K562 (cell line): ENCODE measurements around the gene SCRN2. TPM values are rescaled to one million over a fixed set of nuclear protein-coding genes. Genes with fewer than 3 reads are reported as not detected.

Experiments used
- CCAR2 ChIP-seq: fragments of 200-400 bp; formaldehyde crosslinking; IDR thresholded peaks from 2 replicates; pipeline ENCODE4 v1.6.1; 2017; ENCODE audit warnings: mild to moderate bottlenecking, low read depth, low read length
- FOXJ2 ChIP-seq: fragments of 200-800 bp; sonication (Bioruptor generic); IDR thresholded peaks from 2 replicates; pipeline ENCODE4 v1.6.1; 2016; ENCODE audit warnings: missing genetic modification characterization, missing compliant biosample characterization
- HBP1 ChIP-seq: fragments of 450-650 bp; formaldehyde crosslinking; IDR thresholded peaks from 2 replicates; pipeline ENCODE4 v1.4.0; 2022; ENCODE audit warnings: missing genetic modification characterization
- HMGXB4 ChIP-seq: sonication (generic); formaldehyde crosslinking; IDR thresholded peaks from 2 replicates; pipeline ENCODE4 v1.8.1; 2023; ENCODE audit warnings: mild to moderate bottlenecking, missing genetic modification reagents
- MNT ChIP-seq, 2 experiments: fragments of 450-650 bp; conservative IDR thresholded peaks; 2 replicates each; pipeline ENCODE4 v1.6.1; 2017; ENCODE audit warnings: mild to moderate bottlenecking in 2 of 2, moderate library complexity in 2 of 2
- NUFIP1 ChIP-seq: fragments of 450-650 bp; IDR thresholded peaks from 2 replicates; pipeline ENCODE4 v1.6.1; 2018; ENCODE audit not compliant: partially characterized antibody
- PCBP2 ChIP-seq: fragments of 200-400 bp; formaldehyde crosslinking; IDR thresholded peaks from 2 replicates; pipeline ENCODE4 v1.6.1; 2018; ENCODE audit warnings: low read length, low read depth, mild to moderate bottlenecking, moderate library complexity; ENCODE audit not compliant: poor library complexity, severe bottlenecking
- RBM25 ChIP-seq: fragments of 200-400 bp; formaldehyde crosslinking; IDR thresholded peaks from 2 replicates; pipeline ENCODE4 v1.6.1; 2018; ENCODE audit warnings: low read length, low read depth, moderate library complexity; ENCODE audit not compliant: severe bottlenecking
- SMARCA4 ChIP-seq: fragments of 450-650 bp; IDR thresholded peaks from 2 replicates; pipeline ENCODE4 v1.6.1; 2016
- USF1 ChIP-seq: sonication (generic); formaldehyde crosslinking; IDR thresholded peaks from 2 replicates; pipeline ENCODE4 v1.9.0; 2022; ENCODE audit warnings: mild to moderate bottlenecking, missing genetic modification reagents
- ZBTB11 ChIP-seq, 3 experiments: fragments of 200-800 bp in 1 of 3; fragments of 250-450 bp in 1 of 3; fragments of 450-650 bp in 1 of 3; sonication (Bioruptor Pico) in 1 of 3; sonication (Bioruptor generic) in 1 of 3; formaldehyde crosslinking in 1 of 3; IDR thresholded peaks; 2 replicates each; pipeline versions ENCODE4 v1.6.1 to v1.8.0; 2016 to 2022; ENCODE audit warnings: mild to moderate bottlenecking in 2 of 3, missing genetic modification characterization in 2 of 3, missing compliant biosample characterization in 1 of 3, moderate library complexity in 1 of 3
- ZNF133 ChIP-seq: fragments of 250-450 bp; sonication (Bioruptor Pico); IDR thresholded peaks from 2 replicates; pipeline ENCODE4 v1.4.0; 2020; ENCODE audit warnings: mild to moderate bottlenecking
- ZNF134 ChIP-seq: fragments of 250-450 bp; sonication (Bioruptor Pico); conservative IDR thresholded peaks from 2 replicates; pipeline ENCODE4 v1.4.0; 2020
- ZNF655 ChIP-seq: fragments of 250-450 bp; sonication (Bioruptor Pico); IDR thresholded peaks from 2 replicates; pipeline ENCODE4 v1.5.0; 2021
- polyA plus RNA-seq, 8 experiments: library from polyadenylated mRNA; depleted of rRNA in 4 of 8; stranded (reverse) in 5 of 8; unstranded in 3 of 8; fragments of >200 nt; fragmentation: Nextera tagmentation in 2 of 8; fragmentation: Illumina TruSeq in 1 of 8; extraction: Ambion mirVana in 2 of 8; extraction: Trizol in 1 of 8; gene quantifications; 2 replicates each; pipeline versions ENCODE4 v1.2.1 to v1.2.3, GENCODE V29; 2011 to 2014; ENCODE audit warnings: inconsistent platforms in 1 of 8, missing spikeins in 1 of 8
- total RNA-seq, 7 experiments: library from RNA; depleted of rRNA in 6 of 7; stranded (reverse); fragments of >200 nt in 6 of 7; fragmentation: Illumina TruSeq in 2 of 7; extraction: Trizol in 2 of 7; gene quantifications; 2 replicates each; pipeline versions ENCODE4 v1.2.1 to v1.2.3, GENCODE V29; 2011 to 2021; ENCODE audit warnings: low replicate concordance in 1 of 7

Gene SCRN2
- total and polyA plus RNA-seq, 9 of the 15 experiments (the other 6 are each of a cell fraction or from before 2014, with no cell fraction given): 0.25 to 32.9 (median 13.6) TPM

GRCh38 chr17:47840742-47841487 lies at the start of gene SCRN2 (continued):
- TF ChIP-seq USF1 (peak; percentile 82), HBP1 (CRISPR knock-in tag) (no peak), NUFIP1 (no peak), PCBP2 (no peak), SMARCA4 (no peak; the same call in 1 of the 2 replicates), CCAR2 (no peak), MNT (conservative IDR thresholded peaks at IDR 0.05) (peak in 1 of 2 experiments; percentile 79), ZNF655 (CRISPR knock-in tag) (no peak), FOXJ2 (tag) (no peak), ZBTB11 (CRISPR knock-in tag; IDR thresholded peaks at IDR 0.05) (peak in 1 of 3 experiments; percentile 73; a peak in 2 of 6 replicates), HMGXB4 (CRISPR knock-in tag) (no peak), RBM25 (no peak), ZNF133 (no peak), ZNF134 (CRISPR knock-in tag) (no peak)
